Trophoblast cell (in vitro differentiated cells and primary cell): Measurements from ENCODE around the gene LRRC3.

ENCODE experiments used
- DNase-seq, 2 donors: peaks; one replicate each; pipeline ENCODE4 v3.0.0-alpha.2; 2016
- H2AFZ ChIP-seq: 2 replicates; pipeline ENCODE4 v1.6.1; 2013; ENCODE audit warnings: low read length, moderate library complexity, mild to moderate bottlenecking; ENCODE audit not compliant: insufficient read depth, poor library complexity
- H2AK5ac ChIP-seq: 2 replicates; pipeline ENCODE4 v1.6.1; 2013; ENCODE audit warnings: mild to moderate bottlenecking, low read length
- H2BK120ac ChIP-seq: 2 replicates; pipeline ENCODE4 v1.6.1; 2013; ENCODE audit warnings: low read length, mild to moderate bottlenecking, moderate library complexity; ENCODE audit not compliant: insufficient read depth, poor library complexity
- H2BK12ac ChIP-seq: 2 replicates; pipeline ENCODE4 v1.6.1; 2013; ENCODE audit warnings: mild to moderate bottlenecking, low read length, moderate library complexity
- H2BK5ac ChIP-seq: 2 replicates; pipeline ENCODE4 v1.6.1; 2013; ENCODE audit warnings: low read length, low read depth, moderate library complexity, mild to moderate bottlenecking; ENCODE audit not compliant: poor library complexity
- H3K14ac ChIP-seq: 2 replicates; pipeline ENCODE4 v1.6.1; 2013; ENCODE audit warnings: mild to moderate bottlenecking, low read length
- H3K18ac ChIP-seq: 2 replicates; pipeline ENCODE4 v1.6.1; 2013; ENCODE audit warnings: mild to moderate bottlenecking, low read length
- H3K23ac ChIP-seq: 2 replicates; pipeline ENCODE4 v1.6.1; 2013; ENCODE audit warnings: low read length
- H3K27ac ChIP-seq: 2 replicates; pipeline ENCODE4 v1.5.1; 2013; ENCODE audit warnings: low read depth, mild to moderate bottlenecking, inconsistent platforms, low read length, moderate library complexity
- H3K27me3 ChIP-seq: 2 replicates; pipeline ENCODE4 v1.6.1; 2013; ENCODE audit warnings: inconsistent platforms, mild to moderate bottlenecking, low read length, moderate library complexity; ENCODE audit not compliant: insufficient read depth
- H3K36me3 ChIP-seq, 2 experiments: 1 replicate in 1 of 2; 2 replicates in 1 of 2; pipeline ENCODE4 v1.6.1; 2013; ENCODE audit warnings: low read length in 2 of 2, mild to moderate bottlenecking in 2 of 2, moderate library complexity in 1 of 2; ENCODE audit not compliant: insufficient read depth in 2 of 2, control insufficient read depth in 1 of 2
- H3K4ac ChIP-seq: 2 replicates; pipeline ENCODE4 v1.6.1; 2013; ENCODE audit warnings: low read depth, mild to moderate bottlenecking, low read length, moderate library complexity
- H3K4me1 ChIP-seq, 2 experiments: 1 replicate in 1 of 2; 2 replicates in 1 of 2; pipeline ENCODE4 v1.6.1; 2013; ENCODE audit warnings: low read length in 2 of 2, mild to moderate bottlenecking in 2 of 2, moderate library complexity in 1 of 2; ENCODE audit not compliant: insufficient read depth in 2 of 2, control insufficient read depth in 1 of 2
- H3K4me2 ChIP-seq: 2 replicates; pipeline ENCODE4 v1.6.1; 2013; ENCODE audit warnings: inconsistent platforms, mild to moderate bottlenecking, low read length, moderate library complexity
- H3K4me3 ChIP-seq: 2 replicates; pipeline ENCODE4 v1.5.1; 2013; ENCODE audit warnings: mild to moderate bottlenecking, low read depth, low read length, inconsistent platforms
- H3K79me1 ChIP-seq: one replicate; pipeline ENCODE4 v1.6.1; 2013; ENCODE audit warnings: low read length
- H3K79me2 ChIP-seq: 2 replicates; pipeline ENCODE4 v1.6.1; 2013; ENCODE audit warnings: low read length, mild to moderate bottlenecking; ENCODE audit not compliant: control insufficient read depth, insufficient read depth, poor library complexity
- H3K9ac ChIP-seq: 2 replicates; pipeline ENCODE4 v1.6.1; 2013; ENCODE audit warnings: mild to moderate bottlenecking, low read length
- H3K9me3 ChIP-seq: 2 replicates; pipeline ENCODE4 v1.6.1; 2013; ENCODE audit warnings: low read depth, mild to moderate bottlenecking, control low read depth, inconsistent platforms, low read length; ENCODE audit not compliant: insufficient read depth
- H4K12ac ChIP-seq: 2 replicates; pipeline ENCODE4 v1.6.1; 2013; ENCODE audit warnings: low read depth, mild to moderate bottlenecking, low read length, moderate library complexity
- H4K8ac ChIP-seq: 2 replicates; pipeline ENCODE4 v1.6.1; 2013; ENCODE audit warnings: low read depth, mild to moderate bottlenecking, low read length, moderate library complexity
- H4K91ac ChIP-seq: one replicate; pipeline ENCODE4 v1.6.1; 2013; ENCODE audit warnings: low read depth, mild to moderate bottlenecking, low read length, moderate library complexity
- WGBS: extraction: QIAGEN DNeasy Blood & Tissue Kit; methylation state at CpG from one replicate; pipeline ENCODE4 v1.1.7; 2013; ENCODE audit warnings: missing lambda C conversion rate; ENCODE audit not compliant: insufficient read length, insufficient coverage; ENCODE audit errors: extremely low coverage; 5-methylcytosine and 5-hydroxymethylcytosine counted together

LRRC3 gene

DNA sequence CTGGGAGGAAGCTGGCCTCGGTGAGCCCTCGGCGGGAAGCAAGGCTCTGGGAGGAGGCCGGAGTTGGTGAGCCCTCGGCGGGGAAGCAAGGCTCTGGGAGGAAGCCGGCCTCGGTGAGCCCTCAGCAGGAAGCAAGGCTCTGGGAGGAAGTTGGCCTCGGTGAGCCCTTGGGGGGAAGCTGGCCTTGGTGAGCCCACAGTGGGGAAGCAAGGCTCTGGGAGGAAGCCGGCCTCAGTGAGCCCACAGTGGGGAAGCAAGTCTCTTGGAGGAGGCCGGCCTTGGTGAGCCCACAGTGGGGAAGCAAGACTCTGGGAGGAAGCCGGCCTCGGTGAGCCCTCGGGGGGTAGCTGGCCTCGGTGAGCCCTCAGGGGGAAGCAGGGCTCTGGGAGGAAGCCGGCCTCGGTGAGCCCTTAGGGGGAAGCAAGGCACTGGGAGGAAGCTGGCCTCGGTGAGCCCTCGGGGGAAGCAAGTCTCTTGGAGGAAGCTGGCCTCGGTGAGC lies 48.6 kb downstream of the LRRC3 start:
- DNase-seq: no peak
- Histone ChIP-seq H3K23ac (no peak overlapping the region), H2AK5ac (no peak overlapping the region), H3K18ac (no peak overlapping the region), H3K9ac (no peak overlapping the region), H3K36me3 (no peaks in the 10 kb centered on the region), H2BK120ac (no peak overlapping the region), H2AFZ (no peak overlapping the region), H3K9me3 (no peaks in the 10 kb centered on the region), H2BK12ac (no peak overlapping the region), H3K4me1 (peaks cover 0 to 4% of the 10 kb centered on the region in 2 experiments), H4K91ac (no peak overlapping the region), H3K4me2 (no peak overlapping the region), H2BK5ac (no peak overlapping the region), H3K27me3 (no peaks in the 10 kb centered on the region), H3K27ac (no peak overlapping the region), H3K79me1 (no peaks in the 10 kb centered on the region), H3K14ac (no peak overlapping the region), H3K79me2 (no peaks in the 10 kb centered on the region), H3K4ac (no peak overlapping the region), H3K4me3 (no peak overlapping the region), H4K12ac (no peak overlapping the region), H4K8ac (no peak overlapping the region)
- WGBS: no CpG with 5 or more reads among the region's 20 CpGs

- no peak overlapping the region for H3K18ac ChIP-seq
- no peak overlapping the region for H2AFZ ChIP-seq
- H3K4me3 ChIP-seq: no peak overlapping the region
- no peak overlapping the region for H4K8ac ChIP-seq
- H3K4me1 ChIP-seq: peaks cover 3 to 8% of the 10 kb centered on the region in 2 experiments
- no peak overlapping the region for H2BK120ac ChIP-seq
- no peak overlapping the region for H3K27ac ChIP-seq
- WGBS: no CpG with 5 or more reads among the region's 16 CpGs
- H3K36me3 ChIP-seq: no peaks in the 10 kb centered on the region
- no peaks in the 10 kb centered on the region for H3K9me3 ChIP-seq
- H3K4ac ChIP-seq: no peak overlapping the region
- H2BK12ac ChIP-seq: no peak overlapping the region
- no peak overlapping the region for H3K23ac ChIP-seq
- no peak overlapping the region for H3K4me2 ChIP-seq
- H3K27me3 ChIP-seq: no peaks in the 10 kb centered on the region
- H3K79me2 ChIP-seq: no peaks in the 10 kb centered on the region
- H3K9ac ChIP-seq: no peak overlapping the region
- no peaks in the 10 kb centered on the region for H3K79me1 ChIP-seq
- no peak overlapping the region for H2BK5ac ChIP-seq
- H3K14ac ChIP-seq: no peak overlapping the region
- no peak overlapping the region for H4K12ac ChIP-seq
- no peak for DNase-seq
- no peak overlapping the region for H4K91ac ChIP-seq
- H2AK5ac ChIP-seq: no peak overlapping the region
These were observed 50.5 kb downstream of the LRRC3 start for GRCh38 chr21:44505673-44506278.

GRCh38 chr21:44506279-44507255 lies 51.3 kb downstream of the LRRC3 start:
- H3K23ac ChIP-seq: no peak overlapping the region
- H3K9ac ChIP-seq: no peak overlapping the region
- H2BK5ac ChIP-seq: no peak overlapping the region
- DNase-seq: no peak
- peaks cover 3 to 11% of the 10 kb centered on the region in 2 experiments for H3K4me1 ChIP-seq
- H2BK12ac ChIP-seq: no peak overlapping the region
- no peak overlapping the region for H2AFZ ChIP-seq
- H3K9me3 ChIP-seq: no peaks in the 10 kb centered on the region
- H3K14ac ChIP-seq: no peak overlapping the region
- no peak overlapping the region for H3K18ac ChIP-seq
- no peak overlapping the region for H4K8ac ChIP-seq
- H3K27me3 ChIP-seq: no peaks in the 10 kb centered on the region
- H3K79me1 ChIP-seq: no peaks in the 10 kb centered on the region
- whole genome bisulfite sequencing: no CpG with 5 or more reads among the region's 44 CpGs
- no peaks in the 10 kb centered on the region for H3K79me2 ChIP-seq
- no peak overlapping the region for H4K12ac ChIP-seq
- H3K4ac ChIP-seq: no peak overlapping the region
- no peak overlapping the region for H3K4me3 ChIP-seq
- H2AK5ac ChIP-seq: no peak overlapping the region
- no peak overlapping the region for H3K4me2 ChIP-seq
- H2BK120ac ChIP-seq: no peak overlapping the region
- H3K27ac ChIP-seq: no peak overlapping the region
- H4K91ac ChIP-seq: no peak overlapping the region
- H3K36me3 ChIP-seq: no peaks in the 10 kb centered on the region

DNA sequence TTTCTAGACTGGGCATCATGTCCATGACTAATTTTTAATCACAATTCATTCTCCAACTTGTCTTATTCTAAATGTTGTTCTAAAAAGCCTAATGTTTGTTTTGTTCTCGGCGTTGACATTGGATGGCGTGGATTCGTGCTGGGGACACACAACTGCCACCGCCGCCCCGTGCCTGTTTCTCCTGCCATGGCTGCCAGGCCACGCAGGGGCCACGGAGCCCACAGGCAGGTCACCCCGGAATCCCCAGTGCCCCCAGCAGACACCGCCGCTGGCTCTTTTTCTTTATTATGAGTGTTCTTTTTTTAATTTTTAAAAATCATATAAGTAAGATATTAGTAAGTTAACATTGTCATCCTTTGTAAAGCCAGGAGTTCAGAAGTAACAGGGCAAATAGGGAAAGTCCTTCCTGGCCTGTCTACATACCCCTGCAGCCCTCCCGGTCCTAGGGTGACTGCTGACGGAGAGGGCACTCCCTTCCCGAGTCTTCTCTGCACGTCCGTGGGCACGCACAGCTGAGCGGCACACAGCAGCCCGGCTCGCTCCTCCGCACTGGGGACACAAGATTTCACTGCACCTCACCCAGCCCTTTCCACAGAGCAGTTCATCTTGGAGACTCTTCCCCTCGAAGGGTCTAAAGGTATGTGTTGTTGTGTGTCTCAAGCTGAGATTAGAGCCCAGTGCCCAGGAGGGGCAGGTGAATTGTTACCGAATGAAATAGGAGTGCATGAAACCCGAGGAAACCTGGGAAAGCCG lies 52.5 kb downstream of the LRRC3 start:
- Histone ChIP-seq H2BK120ac (no peak overlapping the region), H3K9ac (no peak overlapping the region), H4K91ac (no peak overlapping the region), H3K14ac (no peak overlapping the region), H2AK5ac (no peak overlapping the region), H2BK12ac (no peak overlapping the region), H2BK5ac (no peak overlapping the region), H3K4me1 (peaks cover 3 to 11% of the 10 kb centered on the region in 2 experiments), H4K12ac (no peak overlapping the region), H3K36me3 (no peaks in the 10 kb centered on the region), H3K4ac (no peak overlapping the region), H2AFZ (no peak overlapping the region), H3K79me2 (no peaks in the 10 kb centered on the region), H3K4me3 (no peak overlapping the region), H3K9me3 (no peaks in the 10 kb centered on the region), H3K18ac (no peak overlapping the region), H3K27me3 (no peaks in the 10 kb centered on the region), H3K79me1 (no peaks in the 10 kb centered on the region), H3K4me2 (no peak overlapping the region), H3K23ac (no peak overlapping the region), H4K8ac (no peak overlapping the region), H3K27ac (no peak overlapping the region)
- DNase-seq: no peak
- no CpG with 5 or more reads among the region's 26 CpGs for WGBS
